Epithelial cell of proximal tubule (primary cell): ENCODE measurements around the gene DIS3L2. TPM values are rescaled to one million over a fixed set of nuclear protein-coding genes. Genes with fewer than 3 reads are reported as not detected.

Experiments
- DNase-seq: peaks from one replicate; pipeline ENCODE4 v3.0.0-alpha.2; 2011; ENCODE audit warnings: low read depth
- H3K4me3 ChIP-seq: 2 replicates; pipeline ENCODE4 v1.5.1; 2011; ENCODE audit warnings: low read depth, mild to moderate bottlenecking, low read length
- total RNA-seq: library from RNA; depleted of rRNA; stranded (reverse); fragments of >200 nt; gene quantifications from 2 replicates; pipeline ENCODE4 v1.2.3, GENCODE V29; 2015
- TF ChIP-seq, protein P1 (sequence below): conservative IDR thresholded peaks from 2 replicates; pipeline ENCODE4 v1.5.1; 2012; ENCODE audit warnings: low read depth, mild to moderate bottlenecking, low read length

The DIS3L2 gene
- total RNA-seq, 1 donor from 2014 or later: 31.6 TPM

DNA sequence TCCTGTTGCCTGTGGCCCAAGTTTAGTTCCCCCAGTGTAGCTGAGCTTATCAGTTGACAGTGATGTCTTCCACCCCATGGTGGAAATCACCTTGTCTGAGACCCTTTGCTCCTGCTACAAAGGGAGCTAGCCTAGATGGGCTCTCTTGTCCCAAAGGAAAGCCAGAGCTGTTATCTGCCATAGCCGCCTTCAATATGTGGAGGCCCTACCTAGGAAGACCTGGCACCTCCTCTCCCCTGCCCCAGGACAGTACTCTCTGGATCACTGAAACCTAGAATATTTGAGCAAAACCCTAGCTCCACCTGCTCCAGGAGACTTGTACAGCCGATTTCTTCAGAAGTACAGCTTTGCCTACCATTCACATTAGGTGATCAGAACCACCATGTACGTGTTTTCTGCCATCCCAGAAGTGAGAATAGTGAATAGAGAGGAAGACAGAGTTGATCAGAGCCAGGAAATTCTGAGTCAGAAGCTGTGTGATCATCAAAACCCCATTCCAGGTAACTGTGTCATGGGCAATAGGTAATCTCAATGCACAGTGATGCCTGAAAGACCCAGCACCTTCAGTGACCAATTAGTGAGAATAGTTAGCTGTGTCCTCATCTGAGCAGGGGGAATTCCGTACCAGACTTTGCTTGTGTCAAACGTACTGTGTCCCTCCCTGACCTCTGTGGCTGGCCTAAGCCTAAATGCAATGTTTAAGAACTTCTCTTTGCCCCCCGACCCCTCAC is 278.6 kb downstream of the DIS3L2 start:
- DNase-seq: peak; percentile 97
- H3K4me3 ChIP-seq: no peak overlapping the region
- TF ChIP-seq, protein P1, sequence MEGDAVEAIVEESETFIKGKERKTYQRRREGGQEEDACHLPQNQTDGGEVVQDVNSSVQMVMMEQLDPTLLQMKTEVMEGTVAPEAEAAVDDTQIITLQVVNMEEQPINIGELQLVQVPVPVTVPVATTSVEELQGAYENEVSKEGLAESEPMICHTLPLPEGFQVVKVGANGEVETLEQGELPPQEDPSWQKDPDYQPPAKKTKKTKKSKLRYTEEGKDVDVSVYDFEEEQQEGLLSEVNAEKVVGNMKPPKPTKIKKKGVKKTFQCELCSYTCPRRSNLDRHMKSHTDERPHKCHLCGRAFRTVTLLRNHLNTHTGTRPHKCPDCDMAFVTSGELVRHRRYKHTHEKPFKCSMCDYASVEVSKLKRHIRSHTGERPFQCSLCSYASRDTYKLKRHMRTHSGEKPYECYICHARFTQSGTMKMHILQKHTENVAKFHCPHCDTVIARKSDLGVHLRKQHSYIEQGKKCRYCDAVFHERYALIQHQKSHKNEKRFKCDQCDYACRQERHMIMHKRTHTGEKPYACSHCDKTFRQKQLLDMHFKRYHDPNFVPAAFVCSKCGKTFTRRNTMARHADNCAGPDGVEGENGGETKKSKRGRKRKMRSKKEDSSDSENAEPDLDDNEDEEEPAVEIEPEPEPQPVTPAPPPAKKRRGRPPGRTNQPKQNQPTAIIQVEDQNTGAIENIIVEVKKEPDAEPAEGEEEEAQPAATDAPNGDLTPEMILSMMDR: no peak

DNA sequence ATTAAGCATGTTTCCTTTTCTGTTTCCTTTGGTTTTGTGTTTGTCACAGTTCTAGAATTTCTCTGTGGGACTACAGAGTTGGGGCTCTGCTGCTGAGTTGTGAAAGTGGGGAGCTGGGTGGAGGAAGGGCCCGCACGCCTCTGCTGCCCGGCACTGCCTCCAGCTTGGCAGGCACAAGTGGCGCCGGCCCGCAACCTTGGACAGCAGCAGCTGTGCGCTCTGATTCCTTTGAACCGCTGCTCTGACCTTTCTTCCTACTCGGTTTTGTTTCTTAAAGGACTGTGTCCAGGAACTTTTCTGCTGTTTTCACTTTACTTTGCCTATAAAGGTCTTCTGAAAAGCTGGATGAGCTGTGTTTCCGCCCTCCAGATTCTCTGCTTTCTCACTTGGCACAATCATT is 279.4 kb downstream of the DIS3L2 start:
- no peak overlapping the region for H3K4me3 ChIP-seq
- TF ChIP-seq, protein P1: no peak
- DNase-seq: no peak

DNA sequence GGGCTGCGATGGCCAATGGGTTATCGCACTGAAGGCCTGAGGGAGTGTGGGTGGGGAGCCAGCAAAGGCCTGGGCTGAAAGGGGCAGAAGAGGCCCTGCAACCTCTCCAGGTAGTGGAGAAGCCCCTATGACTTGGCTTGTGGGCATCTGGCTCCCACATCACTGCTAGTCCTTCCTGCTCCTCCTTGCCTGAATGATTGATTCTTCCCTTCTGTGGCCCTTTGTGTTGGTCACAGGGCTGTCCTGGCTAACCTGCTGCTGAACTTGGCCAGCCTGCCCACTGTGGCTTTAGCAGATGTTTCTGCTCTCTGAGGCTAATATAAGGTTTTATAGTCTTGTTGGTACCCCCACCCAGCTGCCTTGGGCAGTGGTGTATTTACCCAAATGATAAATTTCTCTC is 280.8 kb downstream of the DIS3L2 start:
- TF ChIP-seq, protein P1: no peak
- H3K4me3 ChIP-seq: no peak overlapping the region

DNA sequence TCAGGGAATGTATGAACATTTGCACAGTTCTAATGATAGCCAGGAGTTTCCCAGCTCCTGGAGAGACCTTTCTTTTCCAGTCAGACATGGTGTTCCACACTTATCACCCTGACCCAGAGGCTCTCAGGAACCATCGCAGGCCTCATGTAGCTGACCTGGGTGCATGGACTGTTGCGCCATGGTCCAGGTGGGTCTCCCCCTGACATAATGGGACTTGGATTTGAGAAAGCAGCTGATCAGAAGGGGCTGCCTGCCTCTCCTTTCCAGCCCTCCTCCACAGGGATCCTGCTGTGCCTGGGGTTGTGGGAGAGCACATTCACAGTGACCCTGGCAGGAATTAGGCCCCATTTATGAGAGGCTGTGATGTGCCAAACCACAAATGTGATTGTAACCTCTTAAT is 283.6 kb downstream of the DIS3L2 start:
- TF ChIP-seq, protein P1: no peak
- H3K4me3 ChIP-seq: no peak overlapping the region
- no peak for DNase-seq

More for the DNA sequence above, 280.8 kb downstream of the DIS3L2 start:
- no peak for DNase-seq

DNA sequence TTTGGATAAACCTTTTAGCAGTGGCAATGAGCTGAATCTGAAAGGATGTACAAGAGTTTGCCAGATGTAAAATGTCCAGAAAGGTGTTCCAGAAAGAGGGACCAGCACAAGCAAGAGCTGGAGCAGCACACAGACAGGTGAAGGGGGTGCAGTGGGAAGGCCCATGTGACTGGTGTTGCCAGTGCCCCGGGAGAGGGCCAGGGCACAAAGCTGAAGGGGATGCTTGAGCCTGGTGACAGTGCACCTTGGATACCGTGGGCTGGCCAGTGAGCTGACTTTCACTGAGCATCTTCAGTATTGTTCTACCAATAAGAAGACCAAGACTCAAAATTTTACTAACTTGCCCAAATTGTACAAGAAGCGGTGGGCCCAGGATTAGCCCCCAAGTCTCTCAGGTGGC is 284.7 kb downstream of the DIS3L2 start:
- TF ChIP-seq, protein P1: no peak
- no peak for DNase-seq
- no peak overlapping the region for H3K4me3 ChIP-seq

DNA sequence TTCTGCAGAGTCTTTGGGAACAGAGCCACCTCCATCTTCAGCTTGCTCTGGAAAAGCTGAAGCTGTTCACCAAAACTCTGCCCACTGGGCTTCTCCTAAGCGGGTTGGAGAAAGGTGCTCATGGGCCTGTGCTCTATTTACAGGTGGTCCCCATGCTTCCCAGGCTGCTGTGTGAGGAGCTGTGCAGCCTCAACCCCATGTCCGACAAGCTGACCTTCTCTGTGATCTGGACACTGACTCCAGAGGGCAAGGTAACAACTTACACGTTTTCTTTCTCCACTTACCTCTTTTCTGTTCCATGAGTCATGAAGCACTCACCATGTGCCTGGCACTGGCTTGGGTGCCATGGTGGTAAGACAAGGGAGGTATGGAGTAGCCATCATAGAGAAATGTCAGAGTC is 287.6 kb downstream of the DIS3L2 start:
- no peak for DNase-seq
- TF ChIP-seq, protein P1: no peak
- H3K4me3 ChIP-seq: no peak overlapping the region
